GM12878 (cell line): ENCODE results near the gene RCN1. TPM values are rescaled to one million over a fixed set of nuclear protein-coding genes. Genes with fewer than 3 reads are reported as not detected.

ENCODE experiments used
- ATAC-seq: fragments of 200-7000 bp; cut with Tn5 transposase; 3 replicates; pipeline ENCODE4 v1.9.1; 2020; ENCODE audit warnings: mild to moderate bottlenecking, moderate library complexity
- BruUV-seq: library from RNA; stranded (reverse); fragments of 400-500 nt; replicated peaks from 2 replicates; lab custom pipeline; 2021; lab: Mats Ljungman, UMichigan
- CTCF ChIA-PET: fragments of 300-600 bp; sonication (Branson Sonifier 250); formaldehyde crosslinking; extraction: SDS; loops from one replicate; lab custom pipeline; 2021; ENCODE audit warnings: inconsistent platforms; lab: Yijun Ruan, JAX
- POLR2A ChIA-PET: fragments of 350-600 bp; formaldehyde crosslinking; extraction: SDS; loops from one replicate; lab custom pipeline; 2021; ENCODE audit warnings: inconsistent platforms; lab: Charles Lee
- RAD21 ChIA-PET: fragments of 300-600 bp; sonication (Branson Sonifier 250); formaldehyde crosslinking; loops from one replicate; lab custom pipeline; 2023; ENCODE audit warnings: antibody characterized with exemption; ENCODE audit not compliant: unreplicated experiment; lab: Charles Lee
- SMC1A ChIA-PET: fragments of 300-600 bp; sonication (Branson Sonifier 250); formaldehyde crosslinking; loops from one replicate; lab custom pipeline; 2023; ENCODE audit not compliant: unreplicated experiment, uncharacterized antibody; lab: Charles Lee
- DNase-seq: peaks from one replicate; pipeline ENCODE4 v3.0.0-alpha.2; 2011; ENCODE audit warnings: low read depth, low spot score
- FAIRE-seq: peaks from 3 replicates; lab custom pipeline; 2011; peaks lifted over from hg19 to GRCh38; lab: Jason Lieb, UNC
- H2AFZ ChIP-seq: 2 replicates; pipeline ENCODE4 v1.6.0; 2011; ENCODE audit warnings: low read depth, low read length, control low read depth; ENCODE audit not compliant: control insufficient read depth
- H3K27ac ChIP-seq: 2 replicates; pipeline ENCODE4 v1.5.1; 2011; ENCODE audit warnings: control low read depth; ENCODE audit not compliant: control insufficient read depth, insufficient read depth
- H3K27me3 ChIP-seq, 2 experiments: replicated peaks in 1 of 2; 2 replicates each; pipeline versions ENCODE4 v1.6.0 to v1.6.1; 2011; ENCODE audit warnings: low read length in 1 of 2; ENCODE audit not compliant: control insufficient read depth in 2 of 2, insufficient read depth in 2 of 2
- H3K36me3 ChIP-seq, 2 experiments: 2 replicates each; pipeline ENCODE4 v1.5.1; 2011; ENCODE audit warnings: low read length in 1 of 2; ENCODE audit not compliant: control insufficient read depth in 2 of 2, insufficient read depth in 2 of 2
- H3K4me1 ChIP-seq: 2 replicates; pipeline ENCODE4 v1.6.1; 2011; ENCODE audit warnings: mild to moderate bottlenecking, low read length, moderate library complexity, mixed read lengths; ENCODE audit not compliant: control insufficient read depth, insufficient read depth
- H3K4me2 ChIP-seq: 2 replicates; pipeline ENCODE4 v1.6.0; 2011; ENCODE audit warnings: control low read depth; ENCODE audit not compliant: control insufficient read depth, insufficient read depth
- H3K4me3 ChIP-seq: fragments of 200-600 bp; sonication (generic); 2 replicates; pipeline ENCODE4 v1.5.1; 2016
- H3K79me2 ChIP-seq: 2 replicates; pipeline ENCODE4 v1.6.0; 2011; ENCODE audit warnings: low read length; ENCODE audit not compliant: control insufficient read depth, insufficient read depth
- H3K9ac ChIP-seq: 2 replicates; pipeline ENCODE4 v1.8.0; 2011; ENCODE audit warnings: low read length, control low read depth, mixed read lengths; ENCODE audit not compliant: control insufficient read depth, insufficient read depth
- H3K9me3 ChIP-seq: replicated peaks from 3 replicates; pipeline ENCODE4 v1.5.1; 2011; ENCODE audit warnings: mild to moderate bottlenecking, low read length; ENCODE audit not compliant: control insufficient read depth, insufficient read depth
- H4K20me1 ChIP-seq: 2 replicates; pipeline ENCODE4 v1.6.0; 2011; ENCODE audit not compliant: control insufficient read depth, insufficient read depth
- RAD21 ChIP-seq: IDR thresholded peaks from 2 replicates; pipeline ENCODE4 v1.6.1; 2011; ENCODE audit warnings: mild to moderate bottlenecking, low read depth, low read length, moderate library complexity; ENCODE audit not compliant: insufficient read depth
- SREBF2 ChIP-seq: IDR thresholded peaks from 2 replicates; pipeline ENCODE4 v1.6.1; 2012; ENCODE audit warnings: mild to moderate bottlenecking, low read length
- STAT1 ChIP-seq: fragments of 450-650 bp; conservative IDR thresholded peaks from 2 replicates; pipeline ENCODE4 v1.6.1; 2014; ENCODE audit warnings: antibody characterized with exemption, mild to moderate bottlenecking
- ZNF207 ChIP-seq: fragments of 450-650 bp; IDR thresholded peaks from 2 replicates; pipeline ENCODE4 v1.6.1; 2014; ENCODE audit warnings: antibody characterized with exemption, mild to moderate bottlenecking, borderline replicate concordance
- WGBS: methylation state at CpG from one replicate; pipeline ENCODE4 v1.1.6; 2016; ENCODE audit warnings: low lambda C conversion rate; ENCODE audit not compliant: insufficient replicate concordance, insufficient coverage; ENCODE audit errors: missing lambda C conversion rate; 5-methylcytosine and 5-hydroxymethylcytosine counted together
- in situ Hi-C: fragments of 300-500 bp; cut with MboI; formaldehyde crosslinking; loops from 9 replicates; pipeline ENCODE4 v1.14.3; 2018; ENCODE audit warnings: mixed read lengths
- intact Hi-C: fragments of 100-400 bp; cut with micrococcal nuclease; formaldehyde crosslinking; loops from one replicate; pipeline ENCODE4 v1.14.2; 2022; ENCODE audit not compliant: unreplicated experiment
- polyA plus RNA-seq, 11 experiments: library from polyadenylated mRNA; depleted of rRNA in 4 of 11; unstranded in 6 of 11; stranded (reverse) in 5 of 11; fragments of >200 nt; fragmentation: Nextera tagmentation in 4 of 11; fragmentation: Illumina TruSeq in 1 of 11; extraction: Ambion mirVana in 4 of 11; extraction: Trizol in 1 of 11; gene quantifications; 1 replicate in 1 of 11; 2 replicates in 10 of 11; pipeline versions ENCODE4 v1.2.1 to v1.2.3, GENCODE V29; 2011 to 2016; ENCODE audit warnings: inconsistent platforms in 2 of 11, missing spikeins in 2 of 11, low read depth in 1 of 11
- total RNA-seq, 4 experiments: library from RNA; depleted of rRNA in 3 of 4; stranded (reverse); fragments of >200 nt in 3 of 4; fragmentation: Illumina TruSeq in 1 of 4; extraction: Trizol in 1 of 4; gene quantifications; 2 replicates each; pipeline versions ENCODE4 v1.2.1 to v1.2.3, GENCODE V29; 2013 to 2021
- TF ChIP-seq, protein P1 (sequence below): IDR thresholded peaks from 2 replicates; pipeline ENCODE4 v1.6.1; 2012; ENCODE audit warnings: mild to moderate bottlenecking, low read depth, low read length
- TF ChIP-seq, protein P2 (sequence below): fragments of 450-650 bp; formaldehyde crosslinking; IDR thresholded peaks from 2 replicates; pipeline ENCODE4 v1.4.0; 2020; ENCODE audit warnings: mild to moderate bottlenecking, moderate library complexity

Gene RCN1
- total and polyA plus RNA-seq, 10 of the 15 experiments (the other 5 are each of a cell fraction or from before 2014, with no cell fraction given), result 17.6 to 76.7 (median 56.4) TPM

DNA sequence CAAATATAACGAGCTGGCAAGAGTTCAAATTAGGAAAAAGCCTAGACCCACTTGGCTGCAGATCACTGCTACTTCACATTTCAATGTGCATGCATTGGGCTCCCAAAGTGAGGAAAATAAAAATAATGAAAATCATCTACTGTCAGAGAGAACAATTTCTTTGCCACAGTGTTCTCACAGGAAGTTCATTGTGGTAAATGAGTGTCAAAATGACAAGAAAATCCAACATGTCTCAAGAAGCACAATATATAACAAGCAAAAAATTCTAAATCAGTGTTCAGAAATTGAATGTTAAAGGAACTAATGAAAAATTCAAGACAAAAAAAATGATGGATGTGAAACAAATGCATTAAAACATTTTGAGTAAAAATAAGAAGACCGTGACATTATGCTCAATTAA, 31.3 kb downstream of the RCN1 start (continued):
- TF ChIP-seq, protein P1, sequence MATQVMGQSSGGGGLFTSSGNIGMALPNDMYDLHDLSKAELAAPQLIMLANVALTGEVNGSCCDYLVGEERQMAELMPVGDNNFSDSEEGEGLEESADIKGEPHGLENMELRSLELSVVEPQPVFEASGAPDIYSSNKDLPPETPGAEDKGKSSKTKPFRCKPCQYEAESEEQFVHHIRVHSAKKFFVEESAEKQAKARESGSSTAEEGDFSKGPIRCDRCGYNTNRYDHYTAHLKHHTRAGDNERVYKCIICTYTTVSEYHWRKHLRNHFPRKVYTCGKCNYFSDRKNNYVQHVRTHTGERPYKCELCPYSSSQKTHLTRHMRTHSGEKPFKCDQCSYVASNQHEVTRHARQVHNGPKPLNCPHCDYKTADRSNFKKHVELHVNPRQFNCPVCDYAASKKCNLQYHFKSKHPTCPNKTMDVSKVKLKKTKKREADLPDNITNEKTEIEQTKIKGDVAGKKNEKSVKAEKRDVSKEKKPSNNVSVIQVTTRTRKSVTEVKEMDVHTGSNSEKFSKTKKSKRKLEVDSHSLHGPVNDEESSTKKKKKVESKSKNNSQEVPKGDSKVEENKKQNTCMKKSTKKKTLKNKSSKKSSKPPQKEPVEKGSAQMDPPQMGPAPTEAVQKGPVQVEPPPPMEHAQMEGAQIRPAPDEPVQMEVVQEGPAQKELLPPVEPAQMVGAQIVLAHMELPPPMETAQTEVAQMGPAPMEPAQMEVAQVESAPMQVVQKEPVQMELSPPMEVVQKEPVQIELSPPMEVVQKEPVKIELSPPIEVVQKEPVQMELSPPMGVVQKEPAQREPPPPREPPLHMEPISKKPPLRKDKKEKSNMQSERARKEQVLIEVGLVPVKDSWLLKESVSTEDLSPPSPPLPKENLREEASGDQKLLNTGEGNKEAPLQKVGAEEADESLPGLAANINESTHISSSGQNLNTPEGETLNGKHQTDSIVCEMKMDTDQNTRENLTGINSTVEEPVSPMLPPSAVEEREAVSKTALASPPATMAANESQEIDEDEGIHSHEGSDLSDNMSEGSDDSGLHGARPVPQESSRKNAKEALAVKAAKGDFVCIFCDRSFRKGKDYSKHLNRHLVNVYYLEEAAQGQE, result no peak
- TF ChIP-seq SREBF2, result no peak
- TF ChIP-seq ZNF207, result no peak
- TF ChIP-seq STAT1, result no peak

DNA sequence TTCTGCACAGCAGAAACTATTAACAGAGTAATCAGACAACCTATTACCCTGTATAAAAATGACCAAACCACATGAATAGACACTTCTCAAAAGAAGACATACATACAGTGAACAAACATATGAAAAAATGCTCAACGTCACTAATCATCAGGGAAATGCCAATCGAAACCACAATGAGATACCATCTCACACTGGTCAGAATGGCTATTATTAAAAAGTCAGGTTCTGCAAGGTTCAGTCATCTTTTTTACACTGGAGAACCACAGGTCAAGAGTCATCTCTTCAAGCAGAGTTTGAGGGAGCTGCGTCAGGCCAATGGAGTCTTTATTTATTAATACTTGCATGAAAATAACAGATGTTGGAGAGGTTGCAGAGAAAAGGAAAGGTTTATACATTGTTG, 40.4 kb downstream of the RCN1 start:
- TF ChIP-seq, protein P2, sequence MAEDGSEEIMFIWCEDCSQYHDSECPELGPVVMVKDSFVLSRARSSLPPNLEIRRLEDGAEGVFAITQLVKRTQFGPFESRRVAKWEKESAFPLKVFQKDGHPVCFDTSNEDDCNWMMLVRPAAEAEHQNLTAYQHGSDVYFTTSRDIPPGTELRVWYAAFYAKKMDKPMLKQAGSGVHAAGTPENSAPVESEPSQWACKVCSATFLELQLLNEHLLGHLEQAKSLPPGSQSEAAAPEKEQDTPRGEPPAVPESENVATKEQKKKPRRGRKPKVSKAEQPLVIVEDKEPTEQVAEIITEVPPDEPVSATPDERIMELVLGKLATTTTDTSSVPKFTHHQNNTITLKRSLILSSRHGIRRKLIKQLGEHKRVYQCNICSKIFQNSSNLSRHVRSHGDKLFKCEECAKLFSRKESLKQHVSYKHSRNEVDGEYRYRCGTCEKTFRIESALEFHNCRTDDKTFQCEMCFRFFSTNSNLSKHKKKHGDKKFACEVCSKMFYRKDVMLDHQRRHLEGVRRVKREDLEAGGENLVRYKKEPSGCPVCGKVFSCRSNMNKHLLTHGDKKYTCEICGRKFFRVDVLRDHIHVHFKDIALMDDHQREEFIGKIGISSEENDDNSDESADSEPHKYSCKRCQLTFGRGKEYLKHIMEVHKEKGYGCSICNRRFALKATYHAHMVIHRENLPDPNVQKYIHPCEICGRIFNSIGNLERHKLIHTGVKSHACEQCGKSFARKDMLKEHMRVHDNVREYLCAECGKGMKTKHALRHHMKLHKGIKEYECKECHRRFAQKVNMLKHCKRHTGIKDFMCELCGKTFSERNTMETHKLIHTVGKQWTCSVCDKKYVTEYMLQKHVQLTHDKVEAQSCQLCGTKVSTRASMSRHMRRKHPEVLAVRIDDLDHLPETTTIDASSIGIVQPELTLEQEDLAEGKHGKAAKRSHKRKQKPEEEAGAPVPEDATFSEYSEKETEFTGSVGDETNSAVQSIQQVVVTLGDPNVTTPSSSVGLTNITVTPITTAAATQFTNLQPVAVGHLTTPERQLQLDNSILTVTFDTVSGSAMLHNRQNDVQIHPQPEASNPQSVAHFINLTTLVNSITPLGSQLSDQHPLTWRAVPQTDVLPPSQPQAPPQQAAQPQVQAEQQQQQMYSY (CRISPR knock-in tag), result no peak
- TF ChIP-seq RAD21, result no peak
- CTCF ChIA-PET, result no interaction called here
- WGBS, result 61% methylated on average over 3 of the region's 3 CpGs
- POLR2A ChIA-PET, result no interaction called here
- no peak for DNase-seq
- BruUV-seq, result no TSS peak
- no peak for ATAC-seq
- Histone ChIP-seq H3K4me2 (no peak overlapping the region), H3K4me3 (no peak overlapping the region), H3K79me2 (no peaks in the 10 kb centered on the region), H2AFZ (no peak overlapping the region), H3K4me1 (no peaks in the 10 kb centered on the region), H4K20me1 (no peaks in the 10 kb centered on the region), H3K36me3 (no peaks in the 10 kb centered on the region), H3K9me3 (no peaks in the 10 kb centered on the region; the same call in 2 of the 3 replicates), H3K27ac (no peak overlapping the region), H3K9ac (no peak overlapping the region), H3K27me3 (no peaks in the 10 kb centered on the region)
- RAD21 ChIA-PET, result no interaction called here
- intact Hi-C loops, result no loop called here
- SMC1A ChIA-PET, result no interaction called here
- in situ Hi-C loops, result no loop called here
- FAIRE-seq, result no peak
